ENCODE measurements around the gene TMEM178A. TPM values are rescaled to one million over a fixed set of nuclear protein-coding genes. Genes with fewer than 3 reads are reported as not detected.

TMEM178A gene
- polyA plus RNA-seq, 2 of the 4 experiments (the other 2 are of a cell fraction): 0.13 to 0.87 TPM

GRCh38 chr2:39640681-39641080 is 25.0 kb upstream of the TMEM178A start:
- ATAC-seq: no peak
- Histone ChIP-seq H3K27ac (no peak overlapping the region), H3K9me3 (no peaks in the 10 kb centered on the region), H3K4me3 (no peak overlapping the region), H3K4me2 (no peak overlapping the region), H3K4me1 (peaks cover 13% of the 10 kb centered on the region)
- ChIA-PET POLR2A (no interaction called here), CTCF (no interaction called here)
- FAIRE-seq: no peak
- TF ChIP-seq SMC3 (IDR thresholded peaks at IDR 0.05): no peak
- TF ChIP-seq TFCP2L1 (CRISPR knock-in tag; IDR thresholded peaks at IDR 0.05): no peak
- TF ChIP-seq RFX5 (IDR thresholded peaks at IDR 0.05): no peak
- TF ChIP-seq MAFK (IDR thresholded peaks at IDR 0.05; ENCODE audit: partially characterized antibody): no peak
- TF ChIP-seq KDM1A (IDR thresholded peaks at IDR 0.05; ENCODE audit: low read depth): no peak
- no peak for TF ChIP-seq USF2 (IDR thresholded peaks at IDR 0.05)
- no peak for TF ChIP-seq MAZ (IDR thresholded peaks at IDR 0.05; ENCODE audit: borderline replicate concordance, low read depth, low read length)
- TF ChIP-seq EHMT2 (IDR thresholded peaks at IDR 0.05; ENCODE audit: low read depth): no peak
- TF ChIP-seq JUNB (IDR thresholded peaks at IDR 0.05): no peak
- no peak for TF ChIP-seq HOXB5 (CRISPR knock-in tag; IDR thresholded peaks at IDR 0.05)
- no peak for TF ChIP-seq KDM5A (IDR thresholded peaks at IDR 0.05)
- TF ChIP-seq CBX8 (IDR thresholded peaks at IDR 0.05): no peak
- no peak for TF ChIP-seq CBX2 (IDR thresholded peaks at IDR 0.05; ENCODE audit: borderline replicate concordance, low read depth)
- WGBS (ENCODE audit: missing lambda C conversion rate): 83% methylated on average over 2 of the region's 2 CpGs
- no peak for DNase-seq (ENCODE audit: low read depth in 1 of 2, low spot score in 1 of 2)

GRCh38 chr2:39641635-39642034 is 24.1 kb upstream of the TMEM178A start:
- FAIRE-seq: no peak
- POLR2A ChIA-PET: no interaction called here

More at GRCh38 chr2:39641635-39642034, 24.1 kb upstream of the TMEM178A start:
- no peak overlapping the region for H3K4me3 ChIP-seq
- CTCF ChIA-PET: no interaction called here
- 80% methylated on average over 1 of the region's 1 CpG for WGBS (ENCODE audit: missing lambda C conversion rate)
- H3K9me3 ChIP-seq: no peaks in the 10 kb centered on the region
- DNase-seq (ENCODE audit: low read depth in 1 of 2, low spot score in 1 of 2): no peak
- TF ChIP-seq PHF8 (IDR thresholded peaks at IDR 0.05; ENCODE audit: borderline replicate concordance, low read depth) (no peak), SREBF2 (IDR thresholded peaks at IDR 0.05) (no peak), BHLHE40 (IDR thresholded peaks at IDR 0.05; ENCODE audit: low read depth, low read length) (no peak), REST (IDR thresholded peaks at IDR 0.05) (no peak), FOXS1 (CRISPR knock-in tag; IDR thresholded peaks at IDR 0.05) (no peak), CBX2 (IDR thresholded peaks at IDR 0.05; ENCODE audit: borderline replicate concordance, low read depth) (no peak), RNF2 (IDR thresholded peaks at IDR 0.05; ENCODE audit: borderline replicate concordance, low read depth) (no peak)
- H3K27ac ChIP-seq: no peak overlapping the region
- H3K4me2 ChIP-seq: peak overlapping the region; percentile 52; the same call in 2 of the 3 replicates
- ATAC-seq: no peak
- H3K4me1 ChIP-seq: peaks cover 13% of the 10 kb centered on the region
